Kidney (tissue), 14 donors: ENCODE results near the gene CDK5RAP2. TPM values are rescaled to one million over a fixed set of nuclear protein-coding genes. Genes with fewer than 3 reads are reported as not detected.

Experiments
- DNase-seq, 5 donors: peaks; one replicate each; pipeline ENCODE4 v3.0.0-alpha.2; 2013 to 2020
- FAIRE-seq: peaks from 2 replicates; lab custom pipeline; 2012; peaks lifted over from hg19 to GRCh38; lab: Jason Lieb, UNC
- H3K27ac ChIP-seq, 2 donors: one replicate each; pipeline ENCODE4 v1.7.0; 2013; ENCODE audit warnings: low read depth in 2 of 2, low read length in 2 of 2, inconsistent platforms in 1 of 2
- H3K27me3 ChIP-seq: one replicate; pipeline ENCODE4 v1.7.1; 2013; ENCODE audit warnings: low read length, inconsistent platforms; ENCODE audit not compliant: control insufficient read depth, insufficient read depth
- H3K36me3 ChIP-seq, 3 donors: one replicate each; pipeline versions ENCODE4 v1.7.0 to v1.7.1; 2013; ENCODE audit warnings: low read length in 3 of 3, control low read depth in 1 of 3, inconsistent platforms in 1 of 3; ENCODE audit not compliant: insufficient read depth in 3 of 3, control insufficient read depth in 2 of 3
- H3K4me1 ChIP-seq, 3 donors: one replicate each; pipeline versions ENCODE4 v1.7.0 to v1.7.1; 2013; ENCODE audit warnings: low read length in 3 of 3, inconsistent platforms in 1 of 3, low read depth in 1 of 3; ENCODE audit not compliant: control insufficient read depth in 2 of 3, insufficient read depth in 2 of 3
- H3K4me3 ChIP-seq, 3 donors: one replicate each; pipeline versions ENCODE4 v1.7.0 to v1.8.1; 2013; ENCODE audit warnings: low read length in 3 of 3, control low read depth in 1 of 3, inconsistent platforms in 1 of 3
- H3K9ac ChIP-seq, 3 donors: one replicate each; pipeline versions ENCODE4 v1.7.0 to v1.7.1; 2013; ENCODE audit warnings: low read length in 3 of 3, control low read depth in 1 of 3, inconsistent platforms in 1 of 3
- H3K9me3 ChIP-seq, 3 donors: one replicate each; pipeline versions ENCODE4 v1.7.0 to v1.7.1; 2013; ENCODE audit warnings: low read length in 3 of 3, control low read depth in 1 of 3, inconsistent platforms in 1 of 3; ENCODE audit not compliant: control insufficient read depth in 2 of 3, insufficient read depth in 1 of 3
- intact Hi-C: fragments of 100-400 bp; cut with DNase I; formaldehyde crosslinking; loops from one replicate; pipeline ENCODE4 v1.11.1; 2022
- polyA plus RNA-seq: library from polyadenylated mRNA; stranded (reverse); fragments of 350-450 nt; fragmentation: Illumina TruSeq; extraction: RNeasy Lipid Tissue Mini Kit (QIAGEN cat#74804); gene quantifications from one replicate; pipeline ENCODE4 v1.2.3, GENCODE V29; 2014; ENCODE audit warnings: low read depth, low replicate concordance; ENCODE audit not compliant: insufficient read depth
- total RNA-seq: library from RNA; stranded (reverse); fragmentation: NEBNext Ultra II Directional; extraction: Animal tissue kit (Norgen Biotek cat#: 25700); gene quantifications from one replicate; pipeline ENCODE4 v1.2.1, GENCODE V29; 2021
- TF ChIP-seq, protein P1 (sequence below): IDR thresholded peaks from 3 replicates; pipeline ENCODE4 v1.5.1; 2012; ENCODE audit warnings: mild to moderate bottlenecking, moderate library complexity, borderline replicate concordance; ENCODE audit not compliant: insufficient read depth; ENCODE audit errors: extremely low read depth
- donor health status: control.
- donor health status: control.
- donor health status: control.
- donor health status: control.
- donor health status: control.
- donor health status: DM: yes; HTN: yes; CAD: no.
- donor health status: Normal renal cell carcinoma (clear cell type).

CDK5RAP2 gene
- total and polyA plus RNA-seq, 2 donors from 2014 or later: 20.9 to 35.3 TPM

DNA sequence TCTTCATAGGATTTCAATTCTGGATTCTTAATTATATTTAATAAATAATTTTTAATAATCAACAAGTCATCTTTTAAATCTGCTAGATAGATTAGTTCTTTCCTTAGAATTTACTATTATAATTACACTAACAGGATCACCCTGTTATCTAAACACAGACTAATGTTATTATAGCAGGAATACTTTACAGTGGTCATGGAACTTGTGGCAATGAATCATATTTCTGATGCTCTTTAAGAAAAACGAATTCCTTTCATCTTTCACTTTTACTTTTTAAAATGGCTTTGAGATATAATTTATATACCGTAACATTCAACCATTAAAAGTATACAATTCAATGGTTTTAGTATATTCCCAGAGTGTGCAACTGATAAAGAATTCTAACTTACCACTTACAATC is 29.7 kb upstream of the CDK5RAP2 start:
- H3K36me3 ChIP-seq: peaks cover 0 to 7% (median 3%) of the 10 kb centered on the region in 3 donors
- H3K4me3 ChIP-seq: no peak overlapping the region
- H3K27ac ChIP-seq: no peak overlapping the region
- no peaks in the 10 kb centered on the region for H3K9me3 ChIP-seq
- TF ChIP-seq, protein P1, sequence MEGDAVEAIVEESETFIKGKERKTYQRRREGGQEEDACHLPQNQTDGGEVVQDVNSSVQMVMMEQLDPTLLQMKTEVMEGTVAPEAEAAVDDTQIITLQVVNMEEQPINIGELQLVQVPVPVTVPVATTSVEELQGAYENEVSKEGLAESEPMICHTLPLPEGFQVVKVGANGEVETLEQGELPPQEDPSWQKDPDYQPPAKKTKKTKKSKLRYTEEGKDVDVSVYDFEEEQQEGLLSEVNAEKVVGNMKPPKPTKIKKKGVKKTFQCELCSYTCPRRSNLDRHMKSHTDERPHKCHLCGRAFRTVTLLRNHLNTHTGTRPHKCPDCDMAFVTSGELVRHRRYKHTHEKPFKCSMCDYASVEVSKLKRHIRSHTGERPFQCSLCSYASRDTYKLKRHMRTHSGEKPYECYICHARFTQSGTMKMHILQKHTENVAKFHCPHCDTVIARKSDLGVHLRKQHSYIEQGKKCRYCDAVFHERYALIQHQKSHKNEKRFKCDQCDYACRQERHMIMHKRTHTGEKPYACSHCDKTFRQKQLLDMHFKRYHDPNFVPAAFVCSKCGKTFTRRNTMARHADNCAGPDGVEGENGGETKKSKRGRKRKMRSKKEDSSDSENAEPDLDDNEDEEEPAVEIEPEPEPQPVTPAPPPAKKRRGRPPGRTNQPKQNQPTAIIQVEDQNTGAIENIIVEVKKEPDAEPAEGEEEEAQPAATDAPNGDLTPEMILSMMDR: no peak
- no peaks in the 10 kb centered on the region for H3K27me3 ChIP-seq
- H3K4me1 ChIP-seq: no peaks in the 10 kb centered on the region
- H3K9ac ChIP-seq: no peak overlapping the region
- no peak for DNase-seq
- intact Hi-C loops: no loop called here
- no peak for FAIRE-seq

DNA sequence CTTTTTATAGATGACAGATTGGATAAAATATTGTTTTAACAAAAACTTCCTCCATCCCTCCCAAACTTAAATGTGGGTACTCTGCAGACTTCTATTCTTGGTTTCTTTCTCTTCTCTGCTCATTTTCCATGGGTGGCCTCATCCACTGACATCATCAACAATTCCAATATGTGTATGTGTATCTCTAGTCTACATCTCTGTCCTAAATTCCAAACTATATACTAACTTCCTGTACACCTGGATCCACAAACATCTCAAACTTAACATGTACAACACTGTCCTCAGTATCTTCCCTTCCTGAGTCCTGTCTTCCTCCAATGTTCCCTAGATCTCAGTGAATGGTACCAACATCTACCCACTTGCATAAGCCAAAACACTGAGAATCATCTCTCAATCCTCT is 28.5 kb upstream of the CDK5RAP2 start:
- no peak overlapping the region for H3K27ac ChIP-seq
- H3K36me3 ChIP-seq: peaks cover 0 to 7% (median 3%) of the 10 kb centered on the region in 3 donors
- TF ChIP-seq, protein P1: no peak
- intact Hi-C loops: no loop called here
- H3K4me3 ChIP-seq: no peak overlapping the region
- H3K4me1 ChIP-seq: no peaks in the 10 kb centered on the region
- FAIRE-seq (no peak), DNase-seq (no peak)
- H3K9ac ChIP-seq: no peak overlapping the region
- no peaks in the 10 kb centered on the region for H3K9me3 ChIP-seq
- no peaks in the 10 kb centered on the region for H3K27me3 ChIP-seq

DNA sequence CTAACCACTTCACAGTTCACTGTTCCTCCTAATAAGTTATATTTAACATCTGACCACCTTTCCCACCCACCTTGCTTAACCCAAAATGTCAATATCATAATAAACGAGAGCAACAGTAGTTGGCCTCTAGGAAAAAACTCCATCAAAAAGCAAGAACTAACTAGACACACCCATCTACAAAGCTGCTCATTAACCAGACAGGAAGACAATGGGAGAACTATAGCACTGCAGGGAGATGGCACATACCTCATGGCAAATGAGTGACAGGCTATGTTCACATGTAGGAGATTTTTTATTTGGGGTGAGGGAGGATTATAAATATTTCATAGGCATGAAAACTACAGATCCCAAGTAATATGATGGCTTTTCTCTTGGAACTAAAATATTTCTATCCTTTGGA is 23.6 kb upstream of the CDK5RAP2 start:
- H3K27me3 ChIP-seq: no peaks in the 10 kb centered on the region
- peaks cover 0 to 7% (median 3%) of the 10 kb centered on the region in 3 donors for H3K36me3 ChIP-seq
- no peak overlapping the region for H3K27ac ChIP-seq
- intact Hi-C loops: no loop called here
- no peaks in the 10 kb centered on the region for H3K9me3 ChIP-seq
- no peaks in the 10 kb centered on the region for H3K4me1 ChIP-seq
- FAIRE-seq (no peak), DNase-seq (no peak)
- TF ChIP-seq, protein P1: no peak
- H3K4me3 ChIP-seq: no peak overlapping the region
- no peak overlapping the region for H3K9ac ChIP-seq

DNA sequence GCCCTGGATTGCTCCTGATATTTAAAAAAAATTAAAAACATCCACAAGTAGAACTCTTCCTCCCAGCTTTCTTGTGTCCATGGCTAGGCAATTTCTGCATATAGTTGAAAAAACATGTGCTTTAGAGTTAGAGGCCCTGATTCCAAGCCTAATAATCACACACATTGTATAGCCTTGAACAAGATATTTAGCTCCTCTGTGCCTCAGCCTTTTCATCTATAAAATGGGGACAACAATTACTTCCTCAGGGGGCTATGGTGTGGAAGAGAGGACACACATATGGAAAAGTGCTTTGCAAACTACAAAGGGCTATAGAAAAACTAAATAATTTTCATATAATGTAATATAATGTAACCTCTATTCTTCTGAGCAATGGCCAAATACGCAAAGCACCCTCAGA is 23.0 kb upstream of the CDK5RAP2 start:
- FAIRE-seq (no peak), DNase-seq (no peak)
- intact Hi-C loops: no loop called here
- Histone ChIP-seq H3K36me3 (peaks cover 0 to 7% (median 3%) of the 10 kb centered on the region in 3 donors), H3K9me3 (no peaks in the 10 kb centered on the region), H3K9ac (no peak overlapping the region), H3K4me1 (no peaks in the 10 kb centered on the region), H3K27ac (no peak overlapping the region), H3K27me3 (no peaks in the 10 kb centered on the region), H3K4me3 (no peak overlapping the region)
- TF ChIP-seq, protein P1: no peak
